H1 (cell line): ENCODE measurements around the gene DXO. TPM values are rescaled to one million over a fixed set of nuclear protein-coding genes. Genes with fewer than 3 reads are reported as not detected.

ENCODE experiments used
- CTCF ChIA-PET: fragments of 300-600 bp; sonication (Branson Sonifier 250); formaldehyde crosslinking; loops from one replicate; lab custom pipeline; 2021; ENCODE audit not compliant: partially characterized antibody; lab: Charles Lee
- POLR2A ChIA-PET: fragments of 300-600 bp; sonication (Branson Sonifier 250); formaldehyde crosslinking; loops from one replicate; lab custom pipeline; 2021; ENCODE audit warnings: inconsistent platforms; ENCODE audit not compliant: partially characterized antibody; lab: Charles Lee
- DNase-seq, 2 experiments: peaks; one replicate each; pipeline versions ENCODE4 v3.0.0 to v3.0.0-alpha.2; 2010 to 2022; ENCODE audit warnings: low spot score in 2 of 2, low read depth in 1 of 2, mixed read lengths in 1 of 2
- FAIRE-seq: peaks from 2 replicates; lab custom pipeline; 2011; peaks lifted over from hg19 to GRCh38; lab: Jason Lieb, UNC
- H2AFZ ChIP-seq: 2 replicates; pipeline ENCODE4 v1.8.1; 2012; ENCODE audit warnings: low read length, inconsistent platforms
- H2AK5ac ChIP-seq: 2 replicates; pipeline ENCODE4 v1.6.1; 2013; ENCODE audit warnings: low read depth, low read length
- H2BK120ac ChIP-seq: replicated peaks from 2 replicates; pipeline ENCODE3; 2013; ENCODE audit warnings: low read depth, low read length, inconsistent platforms
- H2BK12ac ChIP-seq: 2 replicates; pipeline ENCODE4 v1.6.1; 2013; ENCODE audit warnings: low read depth, low read length
- H2BK15ac ChIP-seq: 2 replicates; pipeline ENCODE4 v1.6.1; 2013; ENCODE audit warnings: low read length
- H2BK20ac ChIP-seq: 2 replicates; pipeline ENCODE4 v1.6.1; 2013; ENCODE audit warnings: low read length
- H2BK5ac ChIP-seq: 2 replicates; pipeline ENCODE4 v1.6.1; 2013; ENCODE audit warnings: low read depth, low read length
- H3K14ac ChIP-seq: 2 replicates; pipeline ENCODE4 v1.6.1; 2013; ENCODE audit warnings: inconsistent platforms; ENCODE audit not compliant: insufficient read length
- H3K18ac ChIP-seq: 2 replicates; pipeline ENCODE4 v1.6.1; 2013; ENCODE audit warnings: low read length; ENCODE audit errors: extremely low read depth
- H3K23ac ChIP-seq: 2 replicates; pipeline ENCODE4 v1.6.1; 2013; ENCODE audit warnings: inconsistent platforms; ENCODE audit not compliant: insufficient read length
- H3K23me2 ChIP-seq: 2 replicates; pipeline ENCODE4 v1.6.1; 2013; ENCODE audit warnings: low read depth, low read length
- H3K27ac ChIP-seq: 2 replicates; pipeline ENCODE4 v1.6.1; 2011; ENCODE audit warnings: low read depth, low read length, inconsistent platforms
- H3K27me3 ChIP-seq, 4 experiments: replicated peaks in 1 of 4; 1 replicate in 1 of 4; 2 replicates in 3 of 4; pipeline versions ENCODE4 v1.6.1 to v1.8.1; 2011 to 2013; ENCODE audit warnings: low read length in 3 of 4, mild to moderate bottlenecking in 3 of 4, inconsistent platforms in 2 of 4, mixed read lengths in 2 of 4, moderate library complexity in 1 of 4; ENCODE audit not compliant: control insufficient read depth in 3 of 4, insufficient read depth in 3 of 4; ENCODE audit errors: extremely low read depth in 1 of 4
- H3K36me3 ChIP-seq, 4 experiments: 2 replicates each; pipeline versions ENCODE4 v1.6.1 to v1.8.1; 2011 to 2013; ENCODE audit warnings: mild to moderate bottlenecking in 4 of 4, low read length in 3 of 4, moderate library complexity in 2 of 4, control low read depth in 1 of 4, inconsistent platforms in 1 of 4; ENCODE audit not compliant: insufficient read depth in 4 of 4, control insufficient read depth in 2 of 4
- H3K4ac ChIP-seq: replicated peaks from 2 replicates; pipeline ENCODE3; 2013; ENCODE audit warnings: low read length, low read depth, mixed read lengths, inconsistent platforms; ENCODE audit not compliant: insufficient read length
- H3K4me1 ChIP-seq, 4 experiments: replicated peaks in 1 of 4; 1 replicate in 1 of 4; 2 replicates in 3 of 4; pipeline versions ENCODE4 v1.6.1 to v1.8.1; 2011 to 2013; ENCODE audit warnings: low read length in 3 of 4, inconsistent platforms in 2 of 4, mixed read lengths in 1 of 4; ENCODE audit not compliant: insufficient read depth in 4 of 4, control insufficient read depth in 3 of 4
- H3K4me2 ChIP-seq, 2 experiments: 2 replicates each; pipeline versions ENCODE4 v1.6.1 to v1.8.1; 2011 to 2013; ENCODE audit warnings: low read depth in 2 of 2, low read length in 2 of 2, control low read depth in 1 of 2, inconsistent platforms in 1 of 2, mild to moderate bottlenecking in 1 of 2; ENCODE audit not compliant: insufficient read depth in 1 of 2
- H3K4me3 ChIP-seq, 4 experiments: fragments of 200-600, 300-600 bp in 1 of 4; sonication (generic), shearing (Covaris generic), sonication (Bioruptor Twin) in 1 of 4; 2 replicates each; pipeline versions ENCODE4 v1.5.1 to v1.8.1; 2011 to 2016; ENCODE audit warnings: low read length in 4 of 4, low read depth in 3 of 4, control low read depth in 2 of 4, inconsistent platforms in 2 of 4, mild to moderate bottlenecking in 2 of 4, mixed read lengths in 1 of 4, moderate library complexity in 1 of 4; ENCODE audit not compliant: insufficient read depth in 2 of 4; ENCODE audit errors: extremely low read depth in 1 of 4
- H3K56ac ChIP-seq: replicated peaks from 2 replicates; pipeline ENCODE3; 2013; ENCODE audit warnings: low read depth, mild to moderate bottlenecking, mixed read lengths, low read length, inconsistent platforms; ENCODE audit not compliant: insufficient read length
- H3K79me1 ChIP-seq: 2 replicates; pipeline ENCODE4 v1.6.1; 2013; ENCODE audit warnings: low read depth, low read length, control low read depth
- H3K79me2 ChIP-seq, 2 experiments: 2 replicates each; pipeline versions ENCODE4 v1.6.1 to v1.8.1; 2012 to 2013; ENCODE audit warnings: low read length in 2 of 2, mild to moderate bottlenecking in 2 of 2, inconsistent platforms in 1 of 2; ENCODE audit not compliant: insufficient read depth in 2 of 2, control insufficient read depth in 1 of 2
- H3K9ac ChIP-seq, 4 experiments: replicated peaks in 1 of 4; 1 replicate in 1 of 4; 2 replicates in 3 of 4; pipeline versions ENCODE4 v1.6.1 to v1.8.1; 2011 to 2013; ENCODE audit warnings: low read depth in 3 of 4, low read length in 3 of 4, control low read depth in 2 of 4, mild to moderate bottlenecking in 2 of 4, moderate library complexity in 2 of 4, inconsistent platforms in 1 of 4; ENCODE audit errors: extremely low read depth in 1 of 4
- H3K9me3 ChIP-seq, 2 experiments: 2 replicates each; pipeline versions ENCODE4 v1.6.1 to v1.8.1; 2012 to 2013; ENCODE audit warnings: mild to moderate bottlenecking in 2 of 2, moderate library complexity in 2 of 2, control low read depth in 1 of 2, inconsistent platforms in 1 of 2, low read depth in 1 of 2, low read length in 1 of 2, mixed read lengths in 1 of 2; ENCODE audit not compliant: insufficient read depth in 2 of 2
- H4K20me1 ChIP-seq, 2 experiments: replicated peaks in 1 of 2; 2 replicates each; pipeline versions ENCODE3 to v1.8.1; 2011 to 2013; ENCODE audit warnings: inconsistent platforms in 2 of 2, low read length in 2 of 2, mild to moderate bottlenecking in 1 of 2; ENCODE audit not compliant: insufficient read depth in 2 of 2, control insufficient read depth in 1 of 2
- H4K5ac ChIP-seq: 2 replicates; pipeline ENCODE4 v1.6.1; 2013; ENCODE audit warnings: low read length, low read depth, mixed read lengths, inconsistent platforms; ENCODE audit not compliant: insufficient read length
- H4K8ac ChIP-seq: 2 replicates; pipeline ENCODE4 v1.8.0; 2013; ENCODE audit warnings: mild to moderate bottlenecking, moderate library complexity, low read length, inconsistent platforms; ENCODE audit not compliant: insufficient read depth; ENCODE audit errors: extremely low read depth
- H4K91ac ChIP-seq: replicated peaks from 2 replicates; pipeline ENCODE3; 2013; ENCODE audit warnings: low read length, mixed read lengths, inconsistent platforms; ENCODE audit not compliant: insufficient read length
- ATF2 ChIP-seq: IDR thresholded peaks from 2 replicates; pipeline ENCODE4 v1.6.1; 2012; ENCODE audit warnings: low read length, inconsistent platforms
- BACH1 ChIP-seq: IDR thresholded peaks from 2 replicates; pipeline ENCODE4 v1.6.1; 2012; ENCODE audit warnings: low read length, improper control_type of control experiment
- CEBPB ChIP-seq: IDR thresholded peaks from 2 replicates; pipeline ENCODE4 v1.6.1; 2012; ENCODE audit warnings: low read depth, low read length
- FOSL1 ChIP-seq: IDR thresholded peaks from 2 replicates; pipeline ENCODE4 v1.6.1; 2011; ENCODE audit warnings: mild to moderate bottlenecking, low read depth, low read length, moderate library complexity; ENCODE audit not compliant: insufficient read depth
- POLR2AphosphoS5 ChIP-seq: IDR thresholded peaks from 2 replicates; pipeline ENCODE4 v1.6.1; 2011; ENCODE audit warnings: low read depth, low read length
- WGBS, 2 experiments: shearing (Covaris generic) in 1 of 2; methylation state at CpG; one replicate each; pipeline versions ENCODE4 v1.1.6 to v1.1.7; 2013 to 2015; ENCODE audit warnings: low lambda C conversion rate in 2 of 2, mixed read lengths in 2 of 2, inconsistent platforms in 1 of 2, low coverage in 1 of 2, missing lambda C conversion rate in 1 of 2; ENCODE audit not compliant: insufficient replicate concordance in 2 of 2, insufficient coverage in 1 of 2, insufficient read length in 1 of 2; ENCODE audit errors: extremely low coverage in 1 of 2, missing lambda C conversion rate in 1 of 2; 5-methylcytosine and 5-hydroxymethylcytosine counted together
- polyA plus RNA-seq, 7 experiments: library from polyadenylated mRNA; depleted of rRNA in 3 of 7; stranded (reverse) in 5 of 7; unstranded in 2 of 7; fragments of >200 nt in 5 of 7; fragments of 200-250 nt in 2 of 7; gene quantifications; 1 replicate in 5 of 7; 2 replicates in 1 of 7; 4 replicates in 1 of 7; pipeline versions ENCODE4 v1.2.1 to v1.2.3, GENCODE V29; 2011 to 2013; ENCODE audit warnings: missing spikeins in 2 of 7, mixed read lengths in 2 of 7
- total RNA-seq: library from RNA; stranded (reverse); fragmentation: NEBNext Ultra II Directional; extraction: Animal tissue kit (Norgen Biotek cat#: 25700); gene quantifications from 2 replicates; pipeline ENCODE4 v1.2.1, GENCODE V29; 2021

The DXO gene
- total and polyA plus RNA-seq, 2 of the 8 experiments (the other 6 are each of a cell fraction or from before 2014, with no cell fraction given), result 14.7 to 23.9 TPM

- no peak overlapping the region for H2BK12ac ChIP-seq
- POLR2A ChIA-PET, result interaction anchor here (0.6 to 3.4 kb wide), 14 partner anchors 9 to 282 kb away, joined by 3 to 16 read pairs (median 4); partner anchors contain the start of genes DXO, NELFE and SKIC2
- peaks cover 0 to 11% (median 2%) of the 10 kb centered on the region in 4 experiments; a peak in 3 of 7 replicates for H3K27me3 ChIP-seq
- no peak overlapping the region for H2BK20ac ChIP-seq
- H3K4me2 ChIP-seq, result no peak overlapping the region
- H3K14ac ChIP-seq, result no peak overlapping the region
- no peak overlapping the region for H2AK5ac ChIP-seq
- no peak overlapping the region for H3K9ac ChIP-seq
- H3K36me3 ChIP-seq, result no peaks in the 10 kb centered on the region
- H2BK15ac ChIP-seq, result no peak overlapping the region
- H2AFZ ChIP-seq, result no peak overlapping the region
- H4K91ac ChIP-seq, result no peak overlapping the region
- H3K79me1 ChIP-seq, result no peaks in the 10 kb centered on the region
- 90% methylated on average over 9 of the region's 9 CpGs; no CpG with 5 or more reads in 1 of the 2 experiments for WGBS, 2 experiments
- H3K23ac ChIP-seq, result no peak overlapping the region
- no peak overlapping the region for H2BK5ac ChIP-seq
- DNase-seq, result no peak
- H3K4me3 ChIP-seq, result no peak overlapping the region
- H4K8ac ChIP-seq, result peak overlapping the region; percentile 64; the same call in 1 of the 2 replicates
- no peak overlapping the region for H3K27ac ChIP-seq
- TF ChIP-seq BACH1 (no peak), POLR2AphosphoS5 (no peak), ATF2 (no peak), CEBPB (no peak), FOSL1 (no peak)
- TF ChIP-seq, all 59 proteins: peak for 0
- Histone ChIP-seq H4K20me1 (no peaks in the 10 kb centered on the region), H3K23me2 (no peaks in the 10 kb centered on the region), H2BK120ac (no peak overlapping the region), H4K5ac (no peak overlapping the region), H3K79me2 (no peaks in the 10 kb centered on the region), H3K4ac (no peak overlapping the region), H3K4me1 (peaks cover 0 to 5% (median 0%) of the 10 kb centered on the region in 4 experiments; a peak in 1 of 7 replicates), H3K56ac (no peak overlapping the region), H3K18ac (no peak overlapping the region), H3K9me3 (no peaks in the 10 kb centered on the region)
- FAIRE-seq, result no peak
- CTCF ChIA-PET, result interaction anchor here (0.9 to 7.8 kb wide), 6 partner anchors 7 to 102 kb away, joined by 3 to 53 read pairs (median 4); no protein-coding TSS in a partner anchor
These were observed 26.8 kb downstream of the DXO start for GRCh38 chr6:31945154-31945506.
